T-helper 1 cell treated with Interleukin-12 subunit alpha and Interleukin-12 subunit beta and Interleukin-4 antibody, amounts not matched to agents 30 ng/mL and 1 ng/mL, for 36 hours (primary cell): ENCODE data around the gene DPP10. TPM values are rescaled to one million over a fixed set of nuclear protein-coding genes. Genes with fewer than 3 reads are reported as not detected.

Experiments used
- intact Hi-C: fragments of 100-400 bp; cut with micrococcal nuclease; formaldehyde crosslinking; loops from one replicate; pipeline ENCODE4 v1.15.1; 2024
- total RNA-seq: library from RNA; stranded (reverse); gene quantifications from 2 replicates; pipeline ENCODE4 v1.2.3, GENCODE V29; 2022

DPP10 gene
- total RNA-seq, 1 donor from 2014 or later: not detected

DNA sequence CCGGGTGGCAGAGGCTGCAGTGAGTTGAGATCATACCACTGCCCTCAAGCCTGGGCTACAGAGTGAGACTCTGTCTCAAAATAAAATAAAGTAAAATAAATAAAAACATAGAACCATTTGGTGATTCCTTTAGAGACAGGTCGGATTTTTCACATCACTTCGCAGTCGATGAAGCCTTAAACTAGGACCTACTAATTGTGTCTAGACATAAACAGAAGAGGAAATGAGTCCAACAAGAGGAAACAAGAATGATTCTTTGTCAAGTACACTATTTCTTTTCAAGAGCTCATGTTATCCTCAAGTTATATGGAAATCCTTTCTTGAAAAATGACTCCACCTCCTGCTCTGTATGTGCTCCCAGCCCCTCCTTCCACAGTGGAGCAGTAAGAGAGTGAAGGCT is 758.9 kb downstream of the DPP10 start:
- intact Hi-C loops: no loop called here

DNA sequence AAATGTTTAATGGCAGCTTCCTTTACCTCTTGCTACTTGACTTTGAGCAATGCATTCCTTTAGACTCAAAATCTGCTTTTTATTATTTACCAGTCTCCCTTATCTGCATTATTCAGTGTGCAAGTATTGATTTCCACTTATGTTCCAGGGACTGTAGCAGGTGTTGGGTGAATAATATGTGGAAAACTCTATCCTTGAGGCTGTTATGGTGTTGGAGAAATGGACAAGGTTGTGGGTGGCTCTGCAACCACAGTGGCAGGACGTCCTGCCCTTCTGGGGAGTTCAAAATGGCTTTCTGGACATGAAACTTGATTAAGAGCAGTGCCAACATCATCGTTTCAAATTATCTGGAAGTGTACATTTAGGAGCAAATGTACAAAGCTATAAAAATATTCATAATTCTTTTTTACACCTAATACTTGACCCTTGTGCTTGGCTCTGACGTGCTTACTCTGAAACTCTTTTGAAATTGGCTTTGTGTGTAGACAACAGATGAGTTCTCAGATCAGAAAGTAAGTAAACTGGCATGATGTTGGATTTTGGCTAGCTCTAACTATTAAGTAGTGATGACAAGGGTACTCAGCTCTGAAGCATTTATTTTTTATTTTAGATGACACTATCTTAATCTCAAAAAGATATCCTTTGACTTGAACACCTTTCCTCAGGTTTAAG is 766.2 kb downstream of the DPP10 start:
- intact Hi-C loops: no loop called here

DNA sequence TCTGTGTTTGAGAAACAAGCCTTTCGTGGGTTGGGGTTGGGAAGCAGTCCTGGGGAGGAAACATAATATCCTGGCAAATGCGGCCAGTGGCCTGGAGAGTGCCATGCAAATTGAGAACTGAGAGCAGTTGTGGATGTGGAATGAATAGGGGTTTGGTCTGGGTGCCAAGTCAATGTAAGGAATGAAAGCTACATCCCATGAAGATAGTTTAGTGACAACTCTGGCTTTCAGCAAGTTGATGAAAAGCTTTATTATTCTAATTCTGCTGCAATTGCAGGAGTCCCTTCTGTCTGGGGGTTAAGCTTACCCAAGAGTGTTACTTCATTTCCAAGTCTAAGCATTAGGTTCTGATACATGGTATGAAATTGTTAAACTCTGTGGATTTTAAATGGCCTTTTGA is 771.6 kb downstream of the DPP10 start:
- intact Hi-C loops: no loop called here

DNA sequence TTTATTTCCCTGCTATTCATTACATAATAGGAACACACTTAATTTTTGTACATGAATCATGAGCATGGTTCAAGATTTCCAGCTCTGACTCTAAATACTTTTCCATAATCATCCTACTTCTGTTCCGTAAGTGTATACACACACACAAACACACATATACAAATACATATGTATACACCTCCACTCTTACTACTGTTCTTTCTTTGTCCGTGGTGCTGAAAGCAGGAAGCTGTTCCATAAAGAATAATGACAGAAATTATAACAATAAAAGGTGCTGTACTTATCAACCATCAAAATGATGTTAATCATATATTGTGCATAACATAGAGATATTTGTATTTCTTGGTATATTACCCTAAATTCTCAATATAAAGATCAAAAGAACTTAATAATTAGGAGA is 776.9 kb downstream of the DPP10 start:
- intact Hi-C loops: no loop called here

GRCh38 chr2:115234186-115234585 is 791.7 kb downstream of the DPP10 start:
- intact Hi-C loops: no loop called here

DNA sequence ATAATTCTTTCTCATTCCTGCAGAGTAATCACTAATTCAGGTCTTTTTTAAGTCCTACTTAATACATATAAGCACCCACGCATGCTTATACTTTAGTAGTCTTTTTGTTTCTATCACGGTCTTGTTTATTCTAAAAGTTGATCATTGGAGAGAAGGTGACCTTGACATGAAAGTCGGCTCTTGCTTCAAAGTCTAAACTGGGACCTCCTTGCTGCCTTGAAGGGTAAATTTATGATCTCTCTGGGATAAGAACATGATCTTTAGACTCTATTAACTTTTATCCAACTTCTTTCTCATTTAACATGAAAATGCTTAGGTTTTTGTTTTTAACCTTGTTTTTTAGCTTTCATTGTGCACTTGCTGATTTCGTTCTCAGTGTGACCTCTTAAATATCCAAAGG is 792.3 kb downstream of the DPP10 start:
- intact Hi-C loops: no loop called here

DNA sequence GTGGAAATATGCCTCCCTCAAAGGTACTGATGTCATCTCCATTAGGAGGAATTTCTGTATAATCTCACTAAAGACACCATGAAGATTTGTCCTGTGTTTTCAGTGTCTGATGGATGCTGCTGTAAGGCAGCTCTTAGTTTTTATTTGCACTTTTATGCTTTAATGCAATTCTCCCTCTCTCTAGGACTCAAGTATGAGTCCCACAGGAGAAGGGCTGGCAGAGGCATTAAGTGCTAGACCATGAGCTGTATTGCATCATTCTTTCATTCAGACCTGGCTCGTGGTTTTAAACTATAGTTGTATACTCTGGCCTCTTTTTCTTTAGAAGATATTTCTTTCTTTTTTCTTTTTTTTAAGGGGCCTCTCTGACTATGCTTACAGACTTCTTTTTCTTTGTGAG is 805.6 kb downstream of the DPP10 start:
- intact Hi-C loops: no loop called here

GRCh38 chr2:115277366-115277765 is 834.9 kb downstream of the DPP10 start:
- intact Hi-C loops: no loop called here

DNA sequence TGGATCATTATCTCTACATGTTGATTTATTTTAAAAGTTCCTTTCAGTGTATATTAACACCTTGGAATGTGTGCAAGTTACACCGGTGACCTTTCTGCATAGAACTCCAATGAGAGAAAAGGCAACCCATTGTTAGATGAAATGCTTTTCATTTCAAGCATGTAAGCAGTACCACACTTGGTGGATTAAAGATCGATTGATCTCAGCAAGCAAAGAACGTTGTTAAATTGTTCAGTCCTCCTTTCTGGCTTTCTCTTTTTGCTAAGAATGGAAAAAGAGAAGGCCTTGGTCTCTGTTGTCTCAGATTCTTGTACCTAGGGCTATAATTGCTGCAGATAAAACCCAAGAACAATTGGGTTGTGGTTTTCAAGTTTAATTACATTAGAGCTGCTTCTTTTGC is 843.0 kb downstream of the DPP10 start:
- intact Hi-C loops: no loop called here

- intact Hi-C loops: no loop called here
Observed at GRCh38 chr2:115290478-115290877, 848.0 kb downstream of the DPP10 start.

DNA sequence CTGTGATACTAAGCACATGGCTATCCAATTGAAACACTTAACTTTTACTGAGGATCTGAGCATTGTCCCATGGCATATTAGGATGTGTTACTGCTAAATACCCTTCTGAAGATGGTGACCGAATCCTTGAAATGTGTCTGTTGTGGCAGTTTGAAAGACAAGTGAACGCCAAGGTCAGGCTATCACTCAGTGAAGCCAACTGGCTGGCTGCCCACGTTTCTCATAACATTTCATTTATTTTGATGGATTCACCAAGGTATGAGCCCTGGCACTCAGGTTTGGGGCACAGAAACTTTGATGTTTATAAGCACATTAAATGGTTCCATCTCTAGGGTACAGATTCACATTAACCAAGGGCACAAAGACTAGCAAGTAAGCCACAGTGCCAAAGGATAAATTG is 850.3 kb downstream of the DPP10 start:
- intact Hi-C loops: no loop called here

- intact Hi-C loops: no loop called here
Observed at GRCh38 chr2:115294999-115295398, 852.6 kb downstream of the DPP10 start.

GRCh38 chr2:115297056-115297455 is 854.6 kb downstream of the DPP10 start:
- intact Hi-C loops: no loop called here

DNA sequence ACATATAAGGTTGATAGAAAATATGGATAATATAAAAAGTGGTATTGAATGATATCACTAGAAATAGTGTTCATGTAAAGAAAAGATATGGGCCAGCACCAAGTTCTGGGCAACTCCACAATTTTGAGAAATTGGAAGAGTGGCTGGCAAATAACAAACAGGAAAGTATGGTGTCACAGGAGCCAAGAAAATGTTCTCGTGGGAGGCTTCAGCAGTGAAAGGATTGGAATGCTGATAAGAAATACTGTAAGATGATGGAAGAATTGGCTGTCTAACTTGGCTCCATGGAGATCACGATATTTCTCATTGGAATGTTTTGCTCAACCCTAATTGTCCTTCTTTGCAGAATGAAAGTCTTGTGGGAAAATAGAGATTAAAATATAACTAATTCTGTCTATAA is 856.8 kb downstream of the DPP10 start:
- intact Hi-C loops: no loop called here

- intact Hi-C loops: no loop called here
Observed at GRCh38 chr2:115305712-115306111, 863.3 kb downstream of the DPP10 start.

GRCh38 chr2:115314119-115314518 is 871.7 kb downstream of the DPP10 start:
- intact Hi-C loops: no loop called here

GRCh38 chr2:115327061-115327460 is 884.6 kb downstream of the DPP10 start:
- intact Hi-C loops: no loop called here

DNA sequence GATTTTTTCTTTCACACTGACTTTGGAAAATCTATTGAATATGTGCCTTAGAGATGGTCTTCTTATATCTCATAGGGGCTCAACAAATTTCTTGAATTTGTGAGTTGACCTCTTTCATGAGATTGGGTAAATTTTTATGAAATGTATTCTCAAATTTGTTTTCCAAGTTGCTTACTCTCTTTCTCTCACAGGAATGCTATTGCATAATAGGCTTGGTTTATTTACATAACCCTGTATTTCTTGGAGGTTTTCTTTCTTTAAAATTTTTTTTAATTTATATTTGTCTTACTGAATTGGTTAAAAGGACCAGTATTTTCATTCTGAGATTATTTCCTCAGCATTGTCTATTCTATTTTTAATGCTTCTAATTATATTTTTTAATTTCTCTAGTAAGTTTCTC is 917.1 kb downstream of the DPP10 start:
- intact Hi-C loops: no loop called here

- intact Hi-C loops: no loop called here
Observed at GRCh38 chr2:115364093-115364492, 921.7 kb downstream of the DPP10 start.

DNA sequence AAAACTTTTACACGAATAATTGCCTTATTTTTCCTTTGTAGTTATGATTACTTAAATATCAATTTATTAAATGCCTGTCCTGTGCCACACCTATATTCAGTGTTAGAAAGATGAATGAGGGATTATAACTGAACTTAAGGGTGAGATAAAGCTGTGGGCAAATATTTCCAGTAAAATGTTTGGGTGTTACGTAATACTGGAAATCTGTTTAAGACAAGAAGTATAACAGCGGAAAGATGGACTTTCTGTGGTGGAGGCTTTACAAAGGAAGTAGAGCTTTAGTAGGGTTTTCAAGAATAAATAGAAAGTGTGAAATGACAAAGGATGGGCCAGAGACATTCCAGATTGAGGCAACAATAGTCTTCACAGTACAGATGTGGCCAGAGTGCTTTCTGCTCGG is 927.0 kb downstream of the DPP10 start:
- intact Hi-C loops: no loop called here

- intact Hi-C loops: no loop called here
Observed at GRCh38 chr2:115374981-115375380, 932.5 kb downstream of the DPP10 start.

DNA sequence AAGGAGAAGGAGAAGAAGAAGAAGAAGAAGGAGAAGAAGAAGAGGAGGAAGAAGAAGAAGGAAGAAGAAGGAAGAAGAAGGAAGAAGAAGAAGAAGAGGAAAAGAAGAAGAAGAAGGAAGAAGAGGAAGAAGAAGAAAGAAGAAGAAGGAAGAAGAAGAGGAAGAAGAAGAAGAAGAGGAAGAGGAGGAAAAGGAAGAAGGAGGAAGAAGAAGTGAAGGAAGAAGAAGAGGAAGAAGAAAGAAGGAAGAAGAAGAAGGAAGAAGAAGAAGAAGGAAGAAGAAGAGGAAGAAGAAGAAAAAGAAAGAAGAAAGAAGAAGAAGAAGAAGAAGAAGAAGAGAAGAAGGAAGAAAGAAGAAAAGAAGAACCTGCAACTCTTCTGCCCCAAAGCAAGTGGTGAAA is 942.0 kb downstream of the DPP10 start:
- intact Hi-C loops: no loop called here

- intact Hi-C loops: no loop called here
Observed at GRCh38 chr2:115386465-115386864, 944.0 kb downstream of the DPP10 start.

- intact Hi-C loops: no loop called here
Observed at GRCh38 chr2:115389024-115389423, 946.6 kb downstream of the DPP10 start.
